Kidney (tissue), 14 donors: Measurements from ENCODE around the gene HEATR3. TPM values are rescaled to one million over a fixed set of nuclear protein-coding genes. Genes with fewer than 3 reads are reported as not detected.

Experiments
- DNase-seq, 5 donors: peaks; one replicate each; pipeline ENCODE4 v3.0.0-alpha.2; 2013 to 2020
- FAIRE-seq: peaks from 2 replicates; lab custom pipeline; 2012; peaks lifted over from hg19 to GRCh38; lab: Jason Lieb, UNC
- H3K27ac ChIP-seq, 2 donors: one replicate each; pipeline ENCODE4 v1.7.0; 2013; ENCODE audit warnings: low read depth in 2 of 2, low read length in 2 of 2, inconsistent platforms in 1 of 2
- H3K27me3 ChIP-seq: one replicate; pipeline ENCODE4 v1.7.1; 2013; ENCODE audit warnings: low read length, inconsistent platforms; ENCODE audit not compliant: control insufficient read depth, insufficient read depth
- H3K36me3 ChIP-seq, 3 donors: one replicate each; pipeline versions ENCODE4 v1.7.0 to v1.7.1; 2013; ENCODE audit warnings: low read length in 3 of 3, control low read depth in 1 of 3, inconsistent platforms in 1 of 3; ENCODE audit not compliant: insufficient read depth in 3 of 3, control insufficient read depth in 2 of 3
- H3K4me1 ChIP-seq, 3 donors: one replicate each; pipeline versions ENCODE4 v1.7.0 to v1.7.1; 2013; ENCODE audit warnings: low read length in 3 of 3, inconsistent platforms in 1 of 3, low read depth in 1 of 3; ENCODE audit not compliant: control insufficient read depth in 2 of 3, insufficient read depth in 2 of 3
- H3K4me3 ChIP-seq, 3 donors: one replicate each; pipeline versions ENCODE4 v1.7.0 to v1.8.1; 2013; ENCODE audit warnings: low read length in 3 of 3, control low read depth in 1 of 3, inconsistent platforms in 1 of 3
- H3K9ac ChIP-seq, 3 donors: one replicate each; pipeline versions ENCODE4 v1.7.0 to v1.7.1; 2013; ENCODE audit warnings: low read length in 3 of 3, control low read depth in 1 of 3, inconsistent platforms in 1 of 3
- H3K9me3 ChIP-seq, 3 donors: one replicate each; pipeline versions ENCODE4 v1.7.0 to v1.7.1; 2013; ENCODE audit warnings: low read length in 3 of 3, control low read depth in 1 of 3, inconsistent platforms in 1 of 3; ENCODE audit not compliant: control insufficient read depth in 2 of 3, insufficient read depth in 1 of 3
- intact Hi-C: fragments of 100-400 bp; cut with DNase I; formaldehyde crosslinking; loops from one replicate; pipeline ENCODE4 v1.11.1; 2022
- polyA plus RNA-seq: library from polyadenylated mRNA; stranded (reverse); fragments of 350-450 nt; fragmentation: Illumina TruSeq; extraction: RNeasy Lipid Tissue Mini Kit (QIAGEN cat#74804); gene quantifications from one replicate; pipeline ENCODE4 v1.2.3, GENCODE V29; 2014; ENCODE audit warnings: low read depth, low replicate concordance; ENCODE audit not compliant: insufficient read depth
- total RNA-seq: library from RNA; stranded (reverse); fragmentation: NEBNext Ultra II Directional; extraction: Animal tissue kit (Norgen Biotek cat#: 25700); gene quantifications from one replicate; pipeline ENCODE4 v1.2.1, GENCODE V29; 2021
- TF ChIP-seq, protein P1 (sequence below): IDR thresholded peaks from 3 replicates; pipeline ENCODE4 v1.5.1; 2012; ENCODE audit warnings: mild to moderate bottlenecking, moderate library complexity, borderline replicate concordance; ENCODE audit not compliant: insufficient read depth; ENCODE audit errors: extremely low read depth
- donor health status: control.
- donor health status: control.
- donor health status: control.
- donor health status: control.
- donor health status: control.
- donor health status: DM: yes; HTN: yes; CAD: no.
- donor health status: Normal renal cell carcinoma (clear cell type).

HEATR3 gene
- total and polyA plus RNA-seq, 2 donors from 2014 or later: 8.9 to 19.5 TPM

DNA sequence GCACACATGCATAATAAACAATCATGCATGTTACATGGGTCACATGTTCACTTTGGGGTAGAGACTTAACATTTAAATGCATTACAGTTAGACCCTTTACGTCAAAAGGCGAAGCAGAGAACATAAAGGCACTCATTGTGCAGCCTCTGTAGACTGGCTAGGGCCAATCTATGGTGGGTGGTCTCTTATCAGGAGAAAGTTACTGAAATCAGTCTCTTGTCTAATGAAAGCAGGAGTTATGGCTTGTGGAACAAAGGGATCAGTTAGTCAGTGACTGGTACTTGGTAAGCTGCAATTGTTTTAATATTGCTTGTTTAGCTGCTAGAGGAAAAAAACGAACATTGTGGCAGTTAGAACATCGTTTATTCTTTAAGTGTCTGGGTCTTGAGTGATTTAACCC, 42.1 kb upstream of the HEATR3 start:
- no peaks in the 10 kb centered on the region for H3K27me3 ChIP-seq
- DNase-seq (peak in 1 of 5 donors; percentile 19), FAIRE-seq (no peak)
- H3K9ac ChIP-seq: no peak overlapping the region
- TF ChIP-seq, protein P1, sequence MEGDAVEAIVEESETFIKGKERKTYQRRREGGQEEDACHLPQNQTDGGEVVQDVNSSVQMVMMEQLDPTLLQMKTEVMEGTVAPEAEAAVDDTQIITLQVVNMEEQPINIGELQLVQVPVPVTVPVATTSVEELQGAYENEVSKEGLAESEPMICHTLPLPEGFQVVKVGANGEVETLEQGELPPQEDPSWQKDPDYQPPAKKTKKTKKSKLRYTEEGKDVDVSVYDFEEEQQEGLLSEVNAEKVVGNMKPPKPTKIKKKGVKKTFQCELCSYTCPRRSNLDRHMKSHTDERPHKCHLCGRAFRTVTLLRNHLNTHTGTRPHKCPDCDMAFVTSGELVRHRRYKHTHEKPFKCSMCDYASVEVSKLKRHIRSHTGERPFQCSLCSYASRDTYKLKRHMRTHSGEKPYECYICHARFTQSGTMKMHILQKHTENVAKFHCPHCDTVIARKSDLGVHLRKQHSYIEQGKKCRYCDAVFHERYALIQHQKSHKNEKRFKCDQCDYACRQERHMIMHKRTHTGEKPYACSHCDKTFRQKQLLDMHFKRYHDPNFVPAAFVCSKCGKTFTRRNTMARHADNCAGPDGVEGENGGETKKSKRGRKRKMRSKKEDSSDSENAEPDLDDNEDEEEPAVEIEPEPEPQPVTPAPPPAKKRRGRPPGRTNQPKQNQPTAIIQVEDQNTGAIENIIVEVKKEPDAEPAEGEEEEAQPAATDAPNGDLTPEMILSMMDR: no peak
- H3K9me3 ChIP-seq: no peaks in the 10 kb centered on the region
- H3K27ac ChIP-seq: no peak overlapping the region
- no peak overlapping the region for H3K4me3 ChIP-seq
- H3K36me3 ChIP-seq: no peaks in the 10 kb centered on the region
- intact Hi-C loops: no loop called here
- H3K4me1 ChIP-seq: peaks cover 0 to 5% (median 3%) of the 10 kb centered on the region in 3 donors

DNA sequence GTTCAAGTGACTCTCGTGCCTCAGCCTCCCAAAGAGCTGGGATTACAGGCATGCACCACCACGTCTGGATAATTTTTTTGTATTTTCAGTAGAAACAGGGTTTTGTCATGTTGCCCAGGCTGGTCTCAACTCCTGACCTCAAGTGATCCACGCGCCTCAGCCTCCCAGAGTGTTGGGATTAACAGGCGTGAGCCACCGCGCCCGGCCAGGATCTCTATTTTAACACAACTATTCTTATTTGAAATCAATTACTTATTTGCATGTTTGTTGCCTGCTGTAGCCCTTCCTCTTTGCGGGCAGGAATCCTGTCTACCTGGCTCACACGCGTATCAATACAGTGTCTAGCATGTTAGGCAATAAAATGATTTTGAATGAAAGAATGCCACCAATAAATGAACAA, 41.6 kb upstream of the HEATR3 start:
- Histone ChIP-seq H3K4me3 (no peak overlapping the region), H3K9ac (no peak overlapping the region), H3K27ac (no peak overlapping the region), H3K27me3 (no peaks in the 10 kb centered on the region), H3K36me3 (no peaks in the 10 kb centered on the region), H3K4me1 (peaks cover 0 to 5% (median 3%) of the 10 kb centered on the region in 3 donors), H3K9me3 (no peaks in the 10 kb centered on the region)
- FAIRE-seq (no peak), DNase-seq (peak in 1 of 5 donors; percentile 45)
- TF ChIP-seq, protein P1: no peak
- intact Hi-C loops: no loop called here

DNA sequence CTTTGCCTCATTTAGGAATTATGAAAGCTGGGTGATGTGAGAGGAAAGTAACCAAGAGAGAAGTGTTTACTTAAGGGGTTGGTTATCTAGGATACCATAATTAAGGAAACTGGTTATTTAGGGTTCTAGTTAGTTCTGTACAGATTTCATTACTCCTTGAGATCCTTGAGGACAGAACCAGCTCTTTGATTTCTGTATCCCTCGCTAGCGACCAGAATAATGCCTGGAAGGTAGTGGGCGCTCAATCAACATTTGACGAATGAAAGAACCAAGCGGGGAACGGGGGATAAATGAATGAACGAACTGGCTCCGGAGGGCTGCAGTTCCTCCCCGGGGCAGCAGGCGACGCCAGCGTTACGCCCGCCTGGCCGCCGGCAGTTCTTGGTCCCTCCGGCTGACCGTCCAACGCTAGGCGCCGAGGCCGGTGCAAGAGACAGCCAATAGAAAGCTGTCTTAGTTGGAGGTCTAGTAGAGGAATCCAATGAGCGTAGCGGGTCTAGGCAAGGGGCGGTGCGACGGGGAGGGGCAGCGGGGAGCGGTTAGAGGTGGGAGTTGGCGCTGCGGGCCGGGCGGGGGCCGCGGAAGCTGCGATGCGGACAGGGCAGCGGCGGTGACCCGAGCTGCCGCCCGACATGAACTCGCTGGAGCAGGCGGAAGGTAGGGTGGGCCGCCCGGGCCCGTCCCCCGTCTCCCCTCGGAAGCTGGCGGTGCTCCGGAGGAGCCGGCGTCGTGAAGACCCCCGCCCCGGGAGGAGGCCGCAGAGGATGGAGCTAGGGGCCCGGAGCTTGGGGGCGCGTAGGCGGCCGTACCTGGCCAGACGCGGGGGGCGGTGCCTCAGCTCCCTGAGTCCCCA, 40.9 kb upstream of the HEATR3 start, which contains the start of gene CNEP1R1:
CNEP1R1 (plus strand) TSS at position 542 of the 853 bp plus-strand sequence; CDS start at position 633, 91 bp downstream.
- Histone ChIP-seq H3K4me1 (peaks cover 0 to 5% (median 3%) of the 10 kb centered on the region in 3 donors), H3K36me3 (no peaks in the 10 kb centered on the region), H3K9ac (peak within 1 kb of the TSS; percentile 87 to 90 (median 88)), H3K27me3 (no peaks in the 10 kb centered on the region), H3K9me3 (no peaks in the 10 kb centered on the region), H3K4me3 (peak within 1 kb of the TSS; percentile 83 to 93 (median 93)), H3K27ac (peak within 1 kb of the TSS; percentile 55 to 79)
- TF ChIP-seq, protein P1: peak; percentile 98
- FAIRE-seq: peak; percentile 95
- DNase-seq: peak; percentile 98 to 99 (median 98)
- intact Hi-C loops: no loop called here
